ENCODE measurements around the gene LAMTOR2. TPM values are rescaled to one million over a fixed set of nuclear protein-coding genes. Genes with fewer than 3 reads are reported as not detected.

Gene LAMTOR2
- total RNA-seq, 4 donors from 2014 or later = 17.3 to 97.6 (median 38.1) TPM

- TF ChIP-seq POLR2A (IDR thresholded peaks at IDR 0.05) (no peak), CTCF (IDR thresholded peaks at IDR 0.05) (peak in 2 of 4 experiments; percentile 8 to 14)
- no peaks in the 10 kb centered on the region for H3K4me1 ChIP-seq
- no peaks in the 10 kb centered on the region for H3K27me3 ChIP-seq
- peak within 1 kb of the TSS; percentile 79 to 97 for H3K4me3 ChIP-seq
- no peaks in the 10 kb centered on the region for H3K36me3 ChIP-seq
- DNase-seq = peak; percentile 74 to 78
- intact Hi-C loops (cut with DNase I; ENCODE audit: low total_unique reads) = no loop called here
- H3K27ac ChIP-seq = peak within 1 kb of the TSS; percentile 75 to 85
- H3K9me3 ChIP-seq = no peaks in the 10 kb centered on the region
These were observed 27.9 kb downstream of the LAMTOR2 start, which contains the start of gene MEX3A for GRCh38 chr1:156082309-156083091. Gene MEX3A (minus strand): TSS chr1:156082465. CDS start chr1:156081998, 467 bp downstream.

GRCh38 chr1:156083800-156084790, 29.5 kb downstream of the LAMTOR2 start:
- no peak for DNase-seq
- no peaks in the 10 kb centered on the region for H3K27me3 ChIP-seq
- no peaks in the 10 kb centered on the region for H3K9me3 ChIP-seq
- H3K4me1 ChIP-seq = no peaks in the 10 kb centered on the region
- H3K4me3 ChIP-seq = no peak overlapping the region
- TF ChIP-seq CTCF (IDR thresholded peaks at IDR 0.05) (no peak), POLR2A (IDR thresholded peaks at IDR 0.05) (no peak)
- H3K27ac ChIP-seq = no peak overlapping the region
- intact Hi-C loops (cut with DNase I; ENCODE audit: low total_unique reads) = no loop called here
- no peaks in the 10 kb centered on the region for H3K36me3 ChIP-seq

GRCh38 chr1:156086256-156086662, 31.7 kb downstream of the LAMTOR2 start:
- H3K4me1 ChIP-seq = no peaks in the 10 kb centered on the region
- no peaks in the 10 kb centered on the region for H3K9me3 ChIP-seq
- no peaks in the 10 kb centered on the region for H3K27me3 ChIP-seq
- intact Hi-C loops (cut with DNase I; ENCODE audit: low total_unique reads) = no loop called here
- no peak overlapping the region for H3K4me3 ChIP-seq
- TF ChIP-seq CTCF (IDR thresholded peaks at IDR 0.05) = no peak
- TF ChIP-seq POLR2A (IDR thresholded peaks at IDR 0.05) = no peak
- H3K27ac ChIP-seq = no peak overlapping the region
- DNase-seq = no peak
- H3K36me3 ChIP-seq = no peaks in the 10 kb centered on the region

- Histone ChIP-seq H3K4me3 (no peak overlapping the region), H3K27ac (no peak overlapping the region), H3K9me3 (no peaks in the 10 kb centered on the region), H3K27me3 (no peaks in the 10 kb centered on the region), H3K36me3 (no peaks in the 10 kb centered on the region), H3K4me1 (no peaks in the 10 kb centered on the region)
- TF ChIP-seq POLR2A (IDR thresholded peaks at IDR 0.05) (no peak), CTCF (IDR thresholded peaks at IDR 0.05) (no peak)
- DNase-seq = no peak
- intact Hi-C loops (cut with DNase I; ENCODE audit: low total_unique reads) = loop anchor here (5.0 kb wide), 1 partner anchor 143 kb away; no protein-coding TSS in a partner anchor
These were observed 35.1 kb downstream of the LAMTOR2 start for GRCh38 chr1:156089704-156090103.

All from uterus (tissue), 4 donors.